ENCODE measurements around the gene PKIB. TPM values are rescaled to one million over a fixed set of nuclear protein-coding genes. Genes with fewer than 3 reads are reported as not detected.

Gene PKIB
- total and polyA plus RNA-seq, 10 of the 15 experiments (the other 5 are each of a cell fraction or from before 2014, with no cell fraction given), result 0.20 to 1.8 (median 0.87) TPM

DNA sequence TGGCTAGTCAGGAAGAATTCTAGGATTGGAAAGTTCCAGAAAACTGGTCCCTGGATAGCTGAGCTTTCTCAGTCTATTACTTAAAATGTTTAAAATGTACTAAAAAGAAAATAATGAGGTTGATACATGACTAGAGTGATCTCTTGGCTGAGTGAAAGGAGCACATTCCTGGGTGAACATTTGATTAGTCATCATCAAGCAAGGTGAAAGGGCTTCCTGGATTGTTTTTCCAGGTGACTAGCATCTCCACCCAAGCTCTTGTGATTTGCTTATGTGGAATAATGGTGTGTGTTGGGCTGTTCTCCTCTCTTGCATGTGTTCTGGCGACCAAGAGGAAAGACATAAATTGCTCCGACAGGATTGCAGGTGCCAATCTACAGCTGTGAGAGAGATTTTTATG lies 42.9 kb downstream of the PKIB start:
- no peak overlapping the region for H3K4me2 ChIP-seq (ENCODE audit: control insufficient read depth, insufficient read depth)
- RAD21 ChIA-PET (ENCODE audit: unreplicated experiment), result no interaction called here
- no peaks in the 10 kb centered on the region for H3K4me1 ChIP-seq (ENCODE audit: control insufficient read depth, insufficient read depth, low read length)
- H3K27ac ChIP-seq (ENCODE audit: control insufficient read depth, insufficient read depth), result no peak overlapping the region
- H3K9ac ChIP-seq (ENCODE audit: control insufficient read depth, insufficient read depth, low read length), result no peak overlapping the region
- CTCF ChIA-PET, result interaction anchor here (1.0 to 1.1 kb wide), 2 partner anchors 9 to 78 kb away, joined by 3 to 4 read pairs; no protein-coding TSS in a partner anchor
- H4K20me1 ChIP-seq (ENCODE audit: control insufficient read depth, insufficient read depth), result no peaks in the 10 kb centered on the region
- no peak for ATAC-seq
- POLR2A ChIA-PET, result interaction anchor here (0.6 kb wide), 1 partner anchor 245 kb away, joined by 3 read pairs; no protein-coding TSS in a partner anchor
- H3K9me3 ChIP-seq (replicated peaks; ENCODE audit: control insufficient read depth, insufficient read depth, low read length), result no peaks in the 10 kb centered on the region
- 19% methylated on average over 2 of the region's 2 CpGs for WGBS (ENCODE audit: insufficient coverage, insufficient replicate concordance, low lambda C conversion rate, missing lambda C conversion rate)
- H3K79me2 ChIP-seq (ENCODE audit: control insufficient read depth, insufficient read depth, low read length), result no peaks in the 10 kb centered on the region
- SMC1A ChIA-PET (ENCODE audit: uncharacterized antibody, unreplicated experiment), result interaction anchor here (1.2 to 1.3 kb wide), 2 partner anchors 10 kb away, joined by 4 to 7 read pairs; no protein-coding TSS in a partner anchor
- no peaks in the 10 kb centered on the region for H3K27me3 ChIP-seq (replicated peaks in 1 of 2; ENCODE audit: control insufficient read depth in 2 of 2, insufficient read depth in 2 of 2, low read length in 1 of 2)
- TF ChIP-seq, protein P1, sequence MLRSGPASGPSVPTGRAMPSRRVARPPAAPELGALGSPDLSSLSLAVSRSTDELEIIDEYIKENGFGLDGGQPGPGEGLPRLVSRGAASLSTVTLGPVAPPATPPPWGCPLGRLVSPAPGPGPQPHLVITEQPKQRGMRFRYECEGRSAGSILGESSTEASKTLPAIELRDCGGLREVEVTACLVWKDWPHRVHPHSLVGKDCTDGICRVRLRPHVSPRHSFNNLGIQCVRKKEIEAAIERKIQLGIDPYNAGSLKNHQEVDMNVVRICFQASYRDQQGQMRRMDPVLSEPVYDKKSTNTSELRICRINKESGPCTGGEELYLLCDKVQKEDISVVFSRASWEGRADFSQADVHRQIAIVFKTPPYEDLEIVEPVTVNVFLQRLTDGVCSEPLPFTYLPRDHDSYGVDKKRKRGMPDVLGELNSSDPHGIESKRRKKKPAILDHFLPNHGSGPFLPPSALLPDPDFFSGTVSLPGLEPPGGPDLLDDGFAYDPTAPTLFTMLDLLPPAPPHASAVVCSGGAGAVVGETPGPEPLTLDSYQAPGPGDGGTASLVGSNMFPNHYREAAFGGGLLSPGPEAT (IDR thresholded peaks at IDR 0.05; ENCODE audit: low read depth), result no peak
- TF ChIP-seq SUZ12 (IDR thresholded peaks at IDR 0.05; ENCODE audit: unreplicated experiment) (no peak), POLR2AphosphoS5 (IDR thresholded peaks at IDR 0.05; ENCODE audit: low read length) (no peak), HDAC6 (IDR thresholded peaks at IDR 0.05; ENCODE audit: unreplicated experiment) (no peak), IKZF1 (conservative IDR thresholded peaks at IDR 0.05) (no peak), NFXL1 (IDR thresholded peaks at IDR 0.05; ENCODE audit: borderline replicate concordance) (no peak)
- intact Hi-C loops (cut with micrococcal nuclease; ENCODE audit: unreplicated experiment), result no loop called here
- FAIRE-seq, result no peak
- no peak overlapping the region for H2AFZ ChIP-seq (ENCODE audit: control insufficient read depth, low read depth, low read length)
- no peak for DNase-seq (ENCODE audit: low read depth, low spot score)
- no peak overlapping the region for H3K4me3 ChIP-seq
- in situ Hi-C loops (cut with MboI), result no loop called here
- BruUV-seq (replicated peaks), result no TSS peak
- H3K36me3 ChIP-seq (ENCODE audit: control insufficient read depth in 2 of 2, insufficient read depth in 2 of 2, low read length in 1 of 2), result no peaks in the 10 kb centered on the region

DNA sequence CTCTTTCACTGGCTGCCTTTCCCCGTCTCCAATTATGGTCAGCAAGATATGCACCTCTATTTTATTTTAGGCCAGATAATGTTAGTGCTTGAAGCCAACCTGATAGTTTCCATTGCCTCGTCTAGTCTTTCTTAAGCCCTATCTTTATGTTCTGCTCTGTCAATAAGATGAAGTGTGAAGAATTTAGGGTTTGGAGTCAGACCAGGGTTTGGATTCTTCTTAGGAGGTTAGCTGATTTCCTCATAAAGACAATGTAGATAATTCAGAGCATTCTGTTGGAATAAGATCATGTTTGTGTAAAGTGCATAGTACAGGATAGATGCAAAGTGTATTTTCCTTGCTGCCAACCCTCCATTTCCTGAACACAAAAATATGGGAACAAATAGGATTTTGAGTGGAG lies 43.8 kb downstream of the PKIB start:
- ChIA-PET RAD21 (ENCODE audit: unreplicated experiment) (no interaction called here), CTCF (interaction anchor here (1.0 kb wide), 1 partner anchor 10 kb away, joined by 4 read pairs; no protein-coding TSS in a partner anchor), POLR2A (no interaction called here), SMC1A (ENCODE audit: uncharacterized antibody, unreplicated experiment) (no interaction called here)
- 0% methylated on average over 2 of the region's 2 CpGs for WGBS (ENCODE audit: insufficient coverage, insufficient replicate concordance, low lambda C conversion rate, missing lambda C conversion rate)
- no peaks in the 10 kb centered on the region for H3K27me3 ChIP-seq (replicated peaks in 1 of 2; ENCODE audit: control insufficient read depth in 2 of 2, insufficient read depth in 2 of 2, low read length in 1 of 2)
- no peak overlapping the region for H3K27ac ChIP-seq (ENCODE audit: control insufficient read depth, insufficient read depth)
- FAIRE-seq (no peak), ATAC-seq (no peak), DNase-seq (ENCODE audit: low read depth, low spot score) (no peak)
- H3K79me2 ChIP-seq (ENCODE audit: control insufficient read depth, insufficient read depth, low read length), result no peaks in the 10 kb centered on the region
- no peaks in the 10 kb centered on the region for H4K20me1 ChIP-seq (ENCODE audit: control insufficient read depth, insufficient read depth)
- no TSS peak for BruUV-seq (replicated peaks)
- H3K9ac ChIP-seq (ENCODE audit: control insufficient read depth, insufficient read depth, low read length), result no peak overlapping the region
- no peak overlapping the region for H2AFZ ChIP-seq (ENCODE audit: control insufficient read depth, low read depth, low read length)
- H3K4me3 ChIP-seq, result no peak overlapping the region
- H3K9me3 ChIP-seq (replicated peaks; ENCODE audit: control insufficient read depth, insufficient read depth, low read length), result no peaks in the 10 kb centered on the region
- in situ Hi-C loops (cut with MboI) (no loop called here), intact Hi-C loops (cut with micrococcal nuclease; ENCODE audit: unreplicated experiment) (no loop called here)
- no peak overlapping the region for H3K4me2 ChIP-seq (ENCODE audit: control insufficient read depth, insufficient read depth)
- no peaks in the 10 kb centered on the region for H3K4me1 ChIP-seq (ENCODE audit: control insufficient read depth, insufficient read depth, low read length)
- no peaks in the 10 kb centered on the region for H3K36me3 ChIP-seq (ENCODE audit: control insufficient read depth in 2 of 2, insufficient read depth in 2 of 2, low read length in 1 of 2)
- TF ChIP-seq MYC (IDR thresholded peaks at IDR 0.05; ENCODE audit: insufficient read depth, insufficient read length, insufficient replicate concordance, low read length, severe bottlenecking) (no peak), EGR1 (IDR thresholded peaks at IDR 0.05; ENCODE audit: borderline replicate concordance in 1 of 2, low read depth in 2 of 2, low read length in 2 of 2) (no peak)
- TF ChIP-seq, protein P2, sequence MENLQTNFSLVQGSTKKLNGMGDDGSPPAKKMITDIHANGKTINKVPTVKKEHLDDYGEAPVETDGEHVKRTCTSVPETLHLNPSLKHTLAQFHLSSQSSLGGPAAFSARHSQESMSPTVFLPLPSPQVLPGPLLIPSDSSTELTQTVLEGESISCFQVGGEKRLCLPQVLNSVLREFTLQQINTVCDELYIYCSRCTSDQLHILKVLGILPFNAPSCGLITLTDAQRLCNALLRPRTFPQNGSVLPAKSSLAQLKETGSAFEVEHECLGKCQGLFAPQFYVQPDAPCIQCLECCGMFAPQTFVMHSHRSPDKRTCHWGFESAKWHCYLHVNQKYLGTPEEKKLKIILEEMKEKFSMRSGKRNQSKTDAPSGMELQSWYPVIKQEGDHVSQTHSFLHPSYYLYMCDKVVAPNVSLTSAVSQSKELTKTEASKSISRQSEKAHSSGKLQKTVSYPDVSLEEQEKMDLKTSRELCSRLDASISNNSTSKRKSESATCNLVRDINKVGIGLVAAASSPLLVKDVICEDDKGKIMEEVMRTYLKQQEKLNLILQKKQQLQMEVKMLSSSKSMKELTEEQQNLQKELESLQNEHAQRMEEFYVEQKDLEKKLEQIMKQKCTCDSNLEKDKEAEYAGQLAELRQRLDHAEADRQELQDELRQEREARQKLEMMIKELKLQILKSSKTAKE (IDR thresholded peaks at IDR 0.05; ENCODE audit: low read depth, poor library complexity, severe bottlenecking), result no peak
- TF ChIP-seq, protein P3, sequence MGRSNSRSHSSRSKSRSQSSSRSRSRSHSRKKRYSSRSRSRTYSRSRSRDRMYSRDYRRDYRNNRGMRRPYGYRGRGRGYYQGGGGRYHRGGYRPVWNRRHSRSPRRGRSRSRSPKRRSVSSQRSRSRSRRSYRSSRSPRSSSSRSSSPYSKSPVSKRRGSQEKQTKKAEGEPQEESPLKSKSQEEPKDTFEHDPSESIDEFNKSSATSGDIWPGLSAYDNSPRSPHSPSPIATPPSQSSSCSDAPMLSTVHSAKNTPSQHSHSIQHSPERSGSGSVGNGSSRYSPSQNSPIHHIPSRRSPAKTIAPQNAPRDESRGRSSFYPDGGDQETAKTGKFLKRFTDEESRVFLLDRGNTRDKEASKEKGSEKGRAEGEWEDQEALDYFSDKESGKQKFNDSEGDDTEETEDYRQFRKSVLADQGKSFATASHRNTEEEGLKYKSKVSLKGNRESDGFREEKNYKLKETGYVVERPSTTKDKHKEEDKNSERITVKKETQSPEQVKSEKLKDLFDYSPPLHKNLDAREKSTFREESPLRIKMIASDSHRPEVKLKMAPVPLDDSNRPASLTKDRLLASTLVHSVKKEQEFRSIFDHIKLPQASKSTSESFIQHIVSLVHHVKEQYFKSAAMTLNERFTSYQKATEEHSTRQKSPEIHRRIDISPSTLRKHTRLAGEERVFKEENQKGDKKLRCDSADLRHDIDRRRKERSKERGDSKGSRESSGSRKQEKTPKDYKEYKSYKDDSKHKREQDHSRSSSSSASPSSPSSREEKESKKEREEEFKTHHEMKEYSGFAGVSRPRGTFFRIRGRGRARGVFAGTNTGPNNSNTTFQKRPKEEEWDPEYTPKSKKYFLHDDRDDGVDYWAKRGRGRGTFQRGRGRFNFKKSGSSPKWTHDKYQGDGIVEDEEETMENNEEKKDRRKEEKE (IDR thresholded peaks at IDR 0.05), result no peak

Measured in GM12878 (cell line).